ENCODE measurements around the gene ZFAND6.
"Not testable (repeated sequence)": the region's sequence is repeated elsewhere in the genome, so short reads cannot be mapped to it uniquely, and the experiment has no call there.

The ZFAND6 gene

GRCh38 chr15:80099662-80100061, 40.2 kb downstream of the ZFAND6 start:
- not testable (repeated sequence) for DNase-seq

GRCh38 chr15:80100247-80100646, 40.8 kb downstream of the ZFAND6 start:
- no peak for DNase-seq

GRCh38 chr15:80105193-80105592, 45.7 kb downstream of the ZFAND6 start:
- DNase-seq, result no peak

GRCh38 chr15:80105595-80105994, 46.1 kb downstream of the ZFAND6 start:
- DNase-seq, result no peak

- DNase-seq, result no peak
These were observed 46.6 kb downstream of the ZFAND6 start for GRCh38 chr15:80106051-80106450.

- no peak for DNase-seq
These were observed 47.7 kb downstream of the ZFAND6 start for GRCh38 chr15:80107204-80107603.

GRCh38 chr15:80107774-80108173, 48.3 kb downstream of the ZFAND6 start:
- no peak for DNase-seq

GRCh38 chr15:80109388-80109787, 49.9 kb downstream of the ZFAND6 start:
- no peak for DNase-seq

GRCh38 chr15:80110920-80111319, 51.4 kb downstream of the ZFAND6 start:
- DNase-seq, result no peak

GRCh38 chr15:80114114-80114513, 54.6 kb downstream of the ZFAND6 start:
- DNase-seq, result no peak

- DNase-seq, result no peak
These were observed 55.5 kb downstream of the ZFAND6 start for GRCh38 chr15:80115021-80115420.

- DNase-seq, result no peak
These were observed 59.5 kb downstream of the ZFAND6 start for GRCh38 chr15:80118956-80119355.

- DNase-seq, result no peak
These were observed 61.2 kb downstream of the ZFAND6 start for GRCh38 chr15:80120636-80121035.

GRCh38 chr15:80121546-80121945, 62.1 kb downstream of the ZFAND6 start:
- DNase-seq, result no peak

GRCh38 chr15:80123034-80123433, 63.6 kb downstream of the ZFAND6 start:
- DNase-seq, result no peak

- not testable (repeated sequence) for DNase-seq
These were observed 67.8 kb downstream of the ZFAND6 start for GRCh38 chr15:80127253-80127652.

- DNase-seq, result no peak
These were observed 68.4 kb downstream of the ZFAND6 start for GRCh38 chr15:80127911-80128310.

GRCh38 chr15:80132382-80132781, 72.9 kb downstream of the ZFAND6 start:
- DNase-seq, result no peak

GRCh38 chr15:80136854-80137253, 77.4 kb downstream of the ZFAND6 start:
- DNase-seq, result peak; percentile 3

- no peak for DNase-seq
These were observed 79.5 kb downstream of the ZFAND6 start for GRCh38 chr15:80138961-80139360.

GRCh38 chr15:80140909-80141308, 81.4 kb downstream of the ZFAND6 start:
- no peak for DNase-seq

- DNase-seq, result no peak
These were observed 82.6 kb downstream of the ZFAND6 start for GRCh38 chr15:80141916-80142598.

GRCh38 chr15:80142646-80143045, 83.2 kb downstream of the ZFAND6 start:
- no peak for DNase-seq

- DNase-seq, result no peak
These were observed 91.7 kb downstream of the ZFAND6 start for GRCh38 chr15:80151148-80151547.

- no peak for DNase-seq
These were observed 92.1 kb downstream of the ZFAND6 start for GRCh38 chr15:80151576-80151975.

Measured in NCI-H774 (cell line).